Measurements from ENCODE around the gene PATL2. TPM values are rescaled to one million over a fixed set of nuclear protein-coding genes. Genes with fewer than 3 reads are reported as not detected.
A peak's percentile ranks its signal among the peaks of the same experiment; 100 is the strongest.
"Not testable (repeated sequence)": the region's sequence is repeated elsewhere in the genome, so short reads cannot be mapped to it uniquely, and the experiment has no call there.

The PATL2 gene
- 1 to 10 TPM; 7.7 to 9.1 TPM for total RNA-seq
- 19.8 TPM for polyA plus RNA-seq

GRCh38 chr15:44711096-44711742 is at the start of gene PATL2, which contains the start of gene B2M:
TSS of gene PATL2 (minus strand) at chr15:44711323. CDS start at chr15:44676490, 34,833 bp downstream.
TSS of gene B2M (plus strand) at chr15:44711517. CDS start at chr15:44711547, 30 bp downstream.
- DNase-seq: peak; percentile 90 to 99 (median 96)
- Histone ChIP-seq H3K4me3 (ENCODE audit: low read length) (peak within 1 kb of the TSS; percentile 79), H3K36me3 (ENCODE audit: insufficient read depth, low read length) (peaks cover 45% of the 10 kb centered on the region), H3K27ac (ENCODE audit: low read depth, low read length) (peak within 1 kb of the TSS; percentile 100), H3K9me3 (ENCODE audit: low read length) (no peaks in the 10 kb centered on the region), H3K4me1 (ENCODE audit: insufficient read depth, low read length) (peaks cover 48% of the 10 kb centered on the region), H3K27me3 (ENCODE audit: insufficient read depth, low read length, poor library complexity, severe bottlenecking) (no peaks in the 10 kb centered on the region)
- Mint-ChIP-seq H3K36me3 (peaks cover 33 to 68% (median 49%) of the 10 kb centered on the region in 3 donors), H3K27ac (peak within 1 kb of the TSS; percentile 99 to 100 (median 100)), H3K27me3 (peaks cover 0 to 20% of the 10 kb centered on the region in 2 donors), H3K9me3 (peaks cover 0 to 10% (median 0%) of the 10 kb centered on the region in 5 donors), H3K4me1 (peaks cover 38 to 51% (median 48%) of the 10 kb centered on the region in 3 donors), H3K4me3 (peak within 1 kb of the TSS; percentile 96 to 100 (median 100))
- POLR2A ChIA-PET: interaction anchor here (0.5 to 15.9 kb wide), 20 partner anchors 11 to 175 kb away, joined by 3 to 728 read pairs (median 6); partner anchors contain the start of genes EIF3J, SPG11 and TRIM69
- CTCF ChIA-PET: interaction anchor here (0.9 to 19.5 kb wide), 17 partner anchors 8 to 133 kb away, joined by 3 to 478 read pairs (median 8); partner anchors contain the start of genes SPG11 and TRIM69

- H3K9me3 Mint-ChIP-seq: peaks cover 2 to 28% (median 17%) of the 10 kb centered on the region in 5 donors
- no peak overlapping the region for H3K4me3 Mint-ChIP-seq
- Histone ChIP-seq H3K27me3 (ENCODE audit: insufficient read depth, low read length, poor library complexity, severe bottlenecking) (no peaks in the 10 kb centered on the region), H3K27ac (ENCODE audit: low read depth, low read length) (no peak overlapping the region), H3K9me3 (ENCODE audit: low read length) (no peaks in the 10 kb centered on the region), H3K4me3 (ENCODE audit: low read length) (no peak overlapping the region), H3K4me1 (ENCODE audit: insufficient read depth, low read length) (no peaks in the 10 kb centered on the region), H3K36me3 (ENCODE audit: insufficient read depth, low read length) (no peaks in the 10 kb centered on the region)
- ChIA-PET CTCF (interaction anchor here (0.8 kb wide), 1 partner anchor 90 kb away, joined by 3 read pairs; the partner anchor contains the start of gene SPG11), POLR2A (no interaction called here)
- peaks cover 6 to 19% (median 18%) of the 10 kb centered on the region in 3 donors for H3K4me1 Mint-ChIP-seq
- DNase-seq: no peak
- H3K27ac Mint-ChIP-seq: no peak overlapping the region
- peaks cover 14 to 45% (median 29%) of the 10 kb centered on the region in 3 donors for H3K36me3 Mint-ChIP-seq
- peaks cover 0 to 2% of the 10 kb centered on the region in 2 donors for H3K27me3 Mint-ChIP-seq
These were observed 42.2 kb upstream of the PATL2 start for GRCh38 chr15:44753345-44753744.

- POLR2A ChIA-PET: not testable (repeated sequence)
These were observed 32.3 kb upstream of the PATL2 start for GRCh38 chr15:44743454-44743853.

GRCh38 chr15:44739222-44739847 is 28.2 kb upstream of the PATL2 start:
- DNase-seq: peak in 1 of 5 donors; percentile 66
- not testable (repeated sequence) for H3K27ac ChIP-seq (ENCODE audit: low read depth, low read length); H3K36me3 ChIP-seq (ENCODE audit: insufficient read depth, low read length); H3K27me3 Mint-ChIP-seq; H3K4me3 ChIP-seq (ENCODE audit: low read length); H3K9me3 ChIP-seq (ENCODE audit: low read length); H3K9me3 Mint-ChIP-seq; H3K36me3 Mint-ChIP-seq; H3K27me3 ChIP-seq (ENCODE audit: insufficient read depth, low read length, poor library complexity, severe bottlenecking)
- peaks cover 46 to 55% (median 53%) of the 10 kb centered on the region in 3 donors for H3K4me1 Mint-ChIP-seq
- ChIA-PET CTCF (interaction anchor here (0.8 to 16.5 kb wide), 15 partner anchors 9 to 161 kb away, joined by 3 to 271 read pairs (median 7); partner anchors contain the start of genes B2M, PATL2 and SPG11), POLR2A (interaction anchor here (0.7 to 14.5 kb wide), 4 partner anchors 11 to 76 kb away, joined by 3 to 728 read pairs (median 87); partner anchors contain the start of genes B2M, PATL2 and SPG11)
- peaks cover 45% of the 10 kb centered on the region for H3K4me1 ChIP-seq (ENCODE audit: insufficient read depth, low read length)
- H3K27ac Mint-ChIP-seq: peak overlapping the region; percentile 47 to 92 (median 81)
- peak overlapping the region; percentile 56 to 87 (median 66) for H3K4me3 Mint-ChIP-seq

More at GRCh38 chr15:44743454-44743853, 32.3 kb upstream of the PATL2 start:
- CTCF ChIA-PET; H3K27me3 ChIP-seq (ENCODE audit: insufficient read depth, low read length, poor library complexity, severe bottlenecking); H3K4me3 Mint-ChIP-seq; H3K4me3 ChIP-seq (ENCODE audit: low read length); H3K27me3 Mint-ChIP-seq; H3K27ac Mint-ChIP-seq; H3K36me3 ChIP-seq (ENCODE audit: insufficient read depth, low read length); H3K4me1 ChIP-seq (ENCODE audit: insufficient read depth, low read length); H3K9me3 ChIP-seq (ENCODE audit: low read length); DNase-seq; H3K27ac ChIP-seq (ENCODE audit: low read depth, low read length): not testable (repeated sequence)
- Mint-ChIP-seq H3K4me1 (peaks cover 12 to 18% (median 17%) of the 10 kb centered on the region in 3 donors), H3K9me3 (peaks cover 0 to 12% (median 7%) of the 10 kb centered on the region in 5 donors), H3K36me3 (peaks cover 0 to 14% (median 2%) of the 10 kb centered on the region in 3 donors)

GRCh38 chr15:44738340-44738984 is 27.3 kb upstream of the PATL2 start:
- no peaks in the 10 kb centered on the region for H3K27me3 ChIP-seq (ENCODE audit: insufficient read depth, low read length, poor library complexity, severe bottlenecking)
- H3K27me3 Mint-ChIP-seq: peaks cover 0 to 2% of the 10 kb centered on the region in 2 donors
- DNase-seq: peak in 2 of 5 donors; percentile 61 to 64
- peaks cover 50 to 62% (median 60%) of the 10 kb centered on the region in 3 donors for H3K4me1 Mint-ChIP-seq
- POLR2A ChIA-PET: interaction anchor here (0.6 to 14.5 kb wide), 8 partner anchors 11 to 284 kb away, joined by 3 to 728 read pairs (median 4); partner anchors contain the start of genes B2M, PATL2, SORD and SPG11
- H3K4me1 ChIP-seq (ENCODE audit: insufficient read depth, low read length): peaks cover 54% of the 10 kb centered on the region
- H3K4me3 Mint-ChIP-seq: peak overlapping the region; percentile 24 to 81 (median 51)
- no peaks in the 10 kb centered on the region for H3K9me3 ChIP-seq (ENCODE audit: low read length)
- H3K36me3 ChIP-seq (ENCODE audit: insufficient read depth, low read length): no peaks in the 10 kb centered on the region
- peak overlapping the region; percentile 18 to 88 (median 81) for H3K27ac Mint-ChIP-seq
- H3K36me3 Mint-ChIP-seq: no peaks in the 10 kb centered on the region
- H3K9me3 Mint-ChIP-seq: peaks cover 0 to 4% (median 0%) of the 10 kb centered on the region in 5 donors
- no peak overlapping the region for H3K27ac ChIP-seq (ENCODE audit: low read depth, low read length)
- CTCF ChIA-PET: interaction anchor here (0.8 to 16.5 kb wide), 20 partner anchors 8 to 160 kb away, joined by 3 to 271 read pairs (median 6); partner anchors contain the start of genes B2M, PATL2 and SPG11
- H3K4me3 ChIP-seq (ENCODE audit: low read length): no peak overlapping the region

- no peaks in the 10 kb centered on the region for H3K27me3 ChIP-seq (ENCODE audit: insufficient read depth, low read length, poor library complexity, severe bottlenecking)
- CTCF ChIA-PET: interaction anchor here (0.9 to 16.5 kb wide), 13 partner anchors 9 to 177 kb away, joined by 3 to 271 read pairs (median 6); partner anchors contain the start of genes B2M, PATL2 and SPG11
These were observed 25.1 kb upstream of the PATL2 start, which contains the start of gene TRIM69 for GRCh38 chr15:44736181-44736765. TSS of gene TRIM69 (plus strand) at chr15:44736528. CDS start at chr15:44736705, 177 bp downstream.

More at GRCh38 chr15:44736181-44736765, 25.1 kb upstream of the PATL2 start, which contains the start of gene TRIM69:
- H3K36me3 ChIP-seq (ENCODE audit: insufficient read depth, low read length): no peaks in the 10 kb centered on the region
- H3K4me3 ChIP-seq (ENCODE audit: low read length): peak within 1 kb of the TSS; percentile 62
- Mint-ChIP-seq H3K27me3 (peaks cover 0 to 2% of the 10 kb centered on the region in 2 donors), H3K4me3 (peak within 1 kb of the TSS; percentile 60 to 91 (median 87)), H3K4me1 (peaks cover 64 to 80% (median 78%) of the 10 kb centered on the region in 3 donors), H3K9me3 (no peaks in the 10 kb centered on the region), H3K36me3 (peaks cover 0 to 14% (median 6%) of the 10 kb centered on the region in 3 donors), H3K27ac (peak within 1 kb of the TSS; percentile 84 to 99 (median 98))
- no peak for DNase-seq
- peaks cover 67% of the 10 kb centered on the region for H3K4me1 ChIP-seq (ENCODE audit: insufficient read depth, low read length)
- H3K27ac ChIP-seq (ENCODE audit: low read depth, low read length): peak within 1 kb of the TSS; percentile 70
- no peaks in the 10 kb centered on the region for H3K9me3 ChIP-seq (ENCODE audit: low read length)
- POLR2A ChIA-PET: interaction anchor here (0.6 to 14.5 kb wide), 8 partner anchors 8 to 312 kb away, joined by 3 to 728 read pairs (median 12); partner anchors contain the start of genes B2M, PATL2 and SPG11

Data from CD8-positive, alpha-beta memory T cell (primary cell).